ENCODE results near the gene TMEM151A.
"Not testable (repeated sequence)": the region's sequence is repeated elsewhere in the genome, so short reads cannot be mapped to it uniquely, and the experiment has no call there.

Gene TMEM151A

DNA sequence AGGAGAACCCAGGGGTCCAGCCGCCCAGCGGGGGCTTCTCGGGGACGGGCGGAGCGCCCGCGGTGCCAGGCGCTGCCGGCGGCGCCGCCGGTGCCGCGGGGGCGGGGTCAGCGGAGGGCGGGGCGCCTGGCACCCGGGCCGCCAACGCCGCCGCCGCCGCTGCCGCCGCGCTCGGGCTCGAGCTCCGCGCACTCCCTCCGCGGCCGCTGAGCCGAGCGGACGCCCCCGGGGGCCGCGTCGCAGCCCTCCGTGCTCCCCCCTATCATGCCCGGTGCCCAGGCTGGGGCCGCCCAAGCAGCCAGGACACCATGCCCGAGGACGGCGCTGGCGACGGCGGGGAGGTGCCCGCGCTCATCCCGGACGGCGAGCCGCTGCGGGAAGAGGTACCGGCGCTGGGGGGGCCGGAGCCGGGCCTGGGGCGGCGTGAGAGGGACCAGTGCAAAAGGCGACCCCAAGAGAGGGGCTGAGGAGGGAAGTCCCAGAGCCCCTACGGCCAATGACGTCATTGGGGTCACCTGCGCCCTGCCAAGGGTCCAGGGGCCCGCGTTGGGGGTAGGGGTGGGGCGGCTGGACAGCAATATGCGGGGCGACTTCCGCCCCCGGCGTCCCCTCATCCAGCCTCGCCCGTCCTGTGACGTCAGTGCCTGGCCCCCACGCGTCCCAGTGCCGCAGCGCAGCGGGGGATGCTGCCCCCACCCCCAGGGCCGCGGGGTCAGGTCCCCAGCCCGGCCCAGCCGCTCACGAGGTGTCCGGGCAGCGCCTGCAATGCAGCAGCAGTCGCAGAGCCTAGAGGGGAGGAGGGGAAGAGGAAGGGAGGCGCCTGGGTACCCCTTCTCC, at the start of gene TMEM151A:
TMEM151A (plus strand) TSS at position 189 of the 837 bp plus-strand sequence; CDS start at position 309, 120 bp downstream.
- peak; percentile 38 for DNase-seq (ENCODE audit: low spot score)

DNA sequence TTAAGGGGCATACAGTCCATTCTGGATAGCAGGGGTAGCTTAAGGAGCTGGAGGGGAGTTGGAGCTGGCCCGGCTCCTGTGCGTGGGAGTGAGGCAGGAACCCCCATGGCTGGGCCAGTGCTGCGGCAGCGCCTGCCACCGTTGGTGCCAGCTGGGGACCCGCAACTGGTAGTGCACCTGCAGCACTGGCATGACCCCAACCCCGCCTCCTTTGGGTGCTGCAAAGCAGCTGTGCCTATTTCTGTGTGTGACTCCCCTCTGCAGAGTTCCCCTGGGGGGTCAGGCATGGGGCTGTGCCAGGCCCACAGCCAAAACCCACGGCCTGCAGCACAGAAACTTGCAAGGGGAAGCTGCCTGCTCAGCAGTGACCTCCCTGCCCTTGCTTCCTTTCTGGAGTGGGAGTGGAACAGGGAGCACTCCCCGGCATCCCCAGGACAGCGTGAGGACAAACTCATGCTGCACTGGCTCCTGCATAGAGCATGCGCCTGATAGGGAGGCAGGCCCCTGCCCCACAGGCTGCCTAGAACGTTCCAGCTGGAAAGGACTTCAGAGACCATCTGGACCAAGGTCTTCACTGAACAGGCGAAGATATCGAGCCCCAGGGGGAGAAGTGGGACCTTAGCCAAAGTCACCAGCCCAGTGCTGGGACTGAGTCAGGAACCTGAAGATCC, 49.5 kb upstream of the TMEM151A start:
- no peak for DNase-seq (ENCODE audit: low spot score)

DNA sequence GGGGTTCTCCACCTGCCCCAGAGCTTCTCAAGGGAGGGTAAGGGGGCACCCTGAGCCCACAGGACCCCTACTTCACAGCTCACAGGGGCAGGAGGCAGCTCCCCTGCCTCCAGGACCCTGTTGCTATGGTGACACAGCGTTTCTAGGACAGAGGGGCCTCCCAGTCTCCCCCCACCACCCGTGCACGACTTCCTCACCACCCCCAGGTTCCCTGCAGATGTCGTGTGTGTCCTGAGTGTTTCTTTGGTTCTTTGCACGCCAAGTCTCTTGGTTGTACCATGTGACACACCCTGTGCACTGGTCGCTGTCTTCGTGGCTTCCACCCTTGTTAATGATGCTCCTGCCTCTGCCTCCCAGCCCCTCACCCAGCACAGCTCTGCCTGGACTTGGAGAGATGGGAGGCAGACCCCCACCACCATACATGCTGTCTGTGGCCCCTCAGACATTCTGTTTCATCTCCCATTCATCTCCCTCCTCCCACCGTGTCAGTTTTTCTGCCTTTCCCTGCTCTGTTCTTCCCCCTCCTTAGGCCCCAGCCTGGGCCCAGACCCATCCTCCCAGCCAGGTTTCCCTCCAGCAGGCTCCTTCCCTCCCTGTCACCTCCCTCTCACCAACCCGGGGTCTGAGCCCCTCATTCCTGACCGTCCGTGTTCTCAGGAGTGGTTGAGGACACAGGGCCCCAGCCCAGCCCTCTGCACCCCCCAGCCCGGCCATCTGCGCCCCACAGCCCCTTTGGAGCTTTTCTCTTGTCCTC, 47.7 kb upstream of the TMEM151A start:
- no peak for DNase-seq (ENCODE audit: low spot score)

DNA sequence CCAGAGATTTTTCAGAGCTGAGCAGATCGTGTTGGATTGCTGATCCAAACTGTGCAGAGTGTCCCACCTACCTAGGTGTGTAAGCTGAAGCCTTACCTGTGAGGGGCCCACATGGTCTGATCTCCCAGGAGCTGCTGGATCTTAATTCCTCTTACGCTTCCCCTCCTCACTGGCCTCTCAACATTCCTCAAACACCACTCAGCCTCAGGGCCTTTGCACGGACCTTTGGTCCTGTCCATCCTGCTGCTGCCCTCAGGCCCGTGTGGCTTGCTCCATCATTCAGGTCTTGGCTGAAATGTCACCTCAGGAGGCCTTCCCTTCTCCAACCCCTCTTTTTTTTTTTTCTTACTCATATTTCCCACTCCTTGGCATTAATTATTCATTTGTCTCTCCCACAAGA, 44.4 kb upstream of the TMEM151A start:
- no peak for DNase-seq (ENCODE audit: low spot score)

- DNase-seq (ENCODE audit: low spot score) = no peak
These were observed 43.9 kb upstream of the TMEM151A start for GRCh38 chr11:66247801-66248200.

DNA sequence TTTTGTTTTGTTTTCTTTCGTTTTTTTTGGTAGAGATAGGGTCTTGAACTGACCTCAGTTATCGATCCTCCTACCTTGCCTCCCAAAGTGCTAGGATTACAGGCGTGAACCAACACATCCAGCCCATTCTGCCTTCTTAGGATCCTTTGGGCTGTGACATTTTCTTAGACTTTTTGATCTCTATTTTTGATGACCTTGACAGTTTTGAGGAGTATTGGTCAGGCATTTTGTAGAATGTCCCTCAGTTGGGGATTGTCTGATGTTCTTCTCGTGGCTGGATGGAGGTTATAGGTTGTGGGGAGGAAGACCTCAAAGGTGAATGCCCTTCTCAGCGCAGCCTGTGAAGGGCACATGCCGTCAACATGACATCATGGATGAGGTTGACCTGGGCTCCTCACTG, 42.8 kb upstream of the TMEM151A start:
- DNase-seq (ENCODE audit: low spot score) = no peak

DNA sequence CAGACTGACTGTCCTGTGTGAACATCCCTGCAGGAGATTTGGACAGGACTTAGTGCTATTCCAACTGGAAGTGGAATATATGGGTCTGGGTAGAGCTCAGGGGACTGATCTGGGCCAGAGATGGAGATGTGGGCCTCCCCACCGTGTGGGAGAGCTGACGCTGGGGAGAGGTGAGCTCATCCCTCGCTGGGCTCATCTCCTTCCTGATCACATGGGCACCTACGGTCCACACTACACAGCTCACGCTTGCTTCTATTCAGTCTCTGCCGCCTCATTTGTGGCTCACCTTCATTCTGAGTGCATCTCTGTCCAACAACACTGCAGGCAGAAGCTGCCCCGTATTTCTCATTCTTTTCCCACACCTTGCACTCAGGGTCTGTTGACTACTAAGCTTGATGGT, 39.9 kb upstream of the TMEM151A start:
- no peak for DNase-seq (ENCODE audit: low spot score)

DNA sequence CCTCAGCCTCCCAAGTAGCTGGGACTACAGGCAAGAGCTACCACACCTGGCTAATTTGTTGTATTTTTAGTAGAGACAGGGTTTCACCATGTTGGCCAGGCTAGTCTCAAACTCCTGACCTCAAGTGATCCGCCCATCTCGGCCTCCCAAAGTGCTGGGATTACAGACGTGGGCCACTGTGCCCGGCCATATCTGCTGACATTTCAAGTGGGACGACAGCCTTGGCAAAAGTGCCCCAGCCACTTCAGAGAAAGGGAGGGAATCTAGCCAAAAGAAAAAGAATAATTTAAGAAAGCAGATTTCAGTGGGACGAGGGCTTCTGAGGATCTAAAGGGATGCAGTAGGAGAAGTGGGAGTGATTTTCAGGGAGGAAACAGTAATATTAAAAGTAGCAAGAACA, 38.6 kb upstream of the TMEM151A start:
- not testable (repeated sequence) for DNase-seq (ENCODE audit: low spot score)

GRCh38 chr11:66258473-66258893, 33.2 kb upstream of the TMEM151A start:
- DNase-seq (ENCODE audit: low spot score) = no peak

GRCh38 chr11:66259225-66259624, 32.5 kb upstream of the TMEM151A start:
- DNase-seq (ENCODE audit: low spot score) = no peak

- DNase-seq (ENCODE audit: low spot score) = no peak
These were observed 31.7 kb upstream of the TMEM151A start for GRCh38 chr11:66259956-66260355.

- no peak for DNase-seq (ENCODE audit: low spot score)
These were observed 30.1 kb upstream of the TMEM151A start for GRCh38 chr11:66261578-66261977.

DNA sequence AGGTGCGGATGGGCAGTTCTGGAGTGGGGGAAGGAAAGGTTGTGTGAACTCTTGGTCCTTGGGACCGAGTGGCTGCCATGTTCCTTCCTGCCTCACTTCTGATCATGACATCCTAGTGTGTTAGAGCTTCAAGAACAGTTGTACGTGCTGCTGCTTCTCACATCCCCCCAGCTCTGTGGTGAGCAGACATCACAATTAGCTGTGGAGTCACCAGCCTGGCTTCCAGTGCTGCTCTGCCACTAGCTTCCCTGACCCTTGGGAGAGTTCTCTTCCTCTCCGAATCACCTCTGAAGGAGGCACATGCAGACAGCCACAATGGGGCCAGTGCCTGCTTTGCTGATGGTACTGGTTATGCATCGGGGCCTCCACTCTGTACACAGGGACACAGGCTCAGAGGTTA, 29.5 kb upstream of the TMEM151A start:
- no peak for DNase-seq (ENCODE audit: low spot score)

DNA sequence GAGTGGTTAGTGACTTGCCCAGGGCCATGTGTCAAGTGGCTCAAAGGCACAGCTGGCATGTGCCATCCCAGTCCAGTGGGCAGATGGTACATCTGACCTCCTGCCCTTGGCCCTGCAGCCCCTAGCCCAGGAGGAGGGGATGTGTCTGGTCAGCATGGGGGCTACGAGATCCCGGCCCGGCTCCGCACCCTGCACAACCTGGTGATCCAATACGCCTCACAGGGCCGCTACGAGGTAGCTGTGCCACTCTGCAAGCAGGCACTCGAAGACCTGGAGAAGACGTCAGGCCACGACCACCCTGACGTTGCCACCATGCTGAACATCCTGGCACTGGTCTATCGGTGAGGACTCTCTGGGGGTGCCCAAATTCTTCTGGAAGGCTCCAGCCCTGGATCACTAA, 29.0 kb upstream of the TMEM151A start:
- DNase-seq (ENCODE audit: low spot score) = no peak

- no peak for DNase-seq (ENCODE audit: low spot score)
These were observed 28.5 kb upstream of the TMEM151A start for GRCh38 chr11:66263231-66263630.

DNA sequence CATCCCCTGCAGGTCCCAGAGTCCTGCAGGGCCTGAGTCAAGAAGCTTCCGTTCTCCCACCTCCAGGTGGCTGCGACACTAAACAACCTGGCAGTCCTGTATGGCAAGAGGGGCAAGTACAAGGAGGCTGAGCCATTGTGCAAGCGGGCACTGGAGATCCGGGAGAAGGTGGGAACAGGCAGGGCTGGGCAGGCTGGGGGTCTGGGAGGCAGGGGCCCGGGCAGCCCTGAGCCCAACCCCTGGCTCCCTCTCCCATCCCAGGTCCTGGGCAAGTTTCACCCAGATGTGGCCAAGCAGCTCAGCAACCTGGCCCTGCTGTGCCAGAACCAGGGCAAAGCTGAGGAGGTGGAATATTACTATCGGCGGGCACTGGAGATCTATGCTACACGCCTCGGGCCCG, 27.9 kb upstream of the TMEM151A start:
- DNase-seq (ENCODE audit: low spot score) = no peak

GRCh38 chr11:66264383-66264782, 27.3 kb upstream of the TMEM151A start:
- no peak for DNase-seq (ENCODE audit: low spot score)

DNA sequence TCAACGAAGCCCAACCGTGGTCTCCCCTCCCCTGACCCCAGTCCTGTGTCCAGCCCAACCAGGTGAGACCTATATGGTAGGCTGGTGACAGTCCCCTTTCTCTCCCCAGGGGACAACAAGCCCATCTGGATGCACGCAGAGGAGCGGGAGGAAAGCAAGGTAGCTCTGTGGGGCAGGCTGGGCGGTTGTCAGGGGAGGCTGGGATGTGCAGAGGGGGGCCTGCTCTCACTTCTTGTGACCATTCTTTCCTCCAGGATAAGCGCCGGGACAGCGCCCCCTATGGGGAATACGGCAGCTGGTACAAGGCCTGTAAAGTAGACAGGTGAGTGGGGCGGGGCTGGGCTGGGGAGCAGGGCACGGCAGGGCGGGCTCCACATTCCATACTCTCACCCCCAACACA, 26.8 kb upstream of the TMEM151A start:
- no peak for DNase-seq (ENCODE audit: low spot score)

DNA sequence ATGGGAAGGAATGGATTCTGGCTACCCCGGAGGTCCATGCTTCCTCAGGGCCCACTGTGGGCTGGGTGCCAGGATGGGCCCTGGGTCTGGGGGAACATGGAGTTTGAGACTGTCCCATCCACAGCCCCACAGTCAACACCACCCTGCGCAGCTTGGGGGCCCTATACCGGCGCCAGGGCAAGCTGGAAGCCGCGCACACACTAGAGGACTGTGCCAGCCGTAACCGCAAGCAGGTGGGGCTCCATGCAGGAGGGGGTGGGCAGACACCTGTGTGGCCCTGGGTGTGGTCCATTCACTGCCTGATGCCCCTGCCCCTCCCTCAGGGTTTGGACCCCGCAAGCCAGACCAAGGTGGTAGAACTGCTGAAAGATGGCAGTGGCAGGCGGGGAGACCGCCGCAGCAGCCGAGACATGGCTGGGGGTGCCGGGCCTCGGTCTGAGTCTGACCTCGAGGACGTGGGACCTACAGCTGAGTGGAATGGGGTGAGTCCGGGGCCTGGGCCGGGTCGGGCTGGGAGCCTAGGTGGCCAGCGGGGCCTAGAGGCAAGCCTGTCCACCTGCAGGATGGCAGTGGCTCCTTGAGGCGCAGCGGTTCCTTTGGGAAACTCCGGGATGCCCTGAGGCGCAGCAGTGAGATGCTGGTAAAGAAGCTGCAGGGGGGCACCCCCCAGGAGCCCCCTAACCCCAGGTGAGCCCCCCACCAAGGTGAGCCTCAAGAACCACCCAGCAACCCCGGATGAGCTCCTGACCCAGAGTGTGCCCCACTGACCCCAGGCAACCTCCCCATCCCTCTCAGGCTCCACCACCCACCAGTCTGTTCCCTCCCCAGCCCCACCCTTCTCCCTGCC, 25.9 kb upstream of the TMEM151A start:
- no peak for DNase-seq (ENCODE audit: low spot score)

DNA sequence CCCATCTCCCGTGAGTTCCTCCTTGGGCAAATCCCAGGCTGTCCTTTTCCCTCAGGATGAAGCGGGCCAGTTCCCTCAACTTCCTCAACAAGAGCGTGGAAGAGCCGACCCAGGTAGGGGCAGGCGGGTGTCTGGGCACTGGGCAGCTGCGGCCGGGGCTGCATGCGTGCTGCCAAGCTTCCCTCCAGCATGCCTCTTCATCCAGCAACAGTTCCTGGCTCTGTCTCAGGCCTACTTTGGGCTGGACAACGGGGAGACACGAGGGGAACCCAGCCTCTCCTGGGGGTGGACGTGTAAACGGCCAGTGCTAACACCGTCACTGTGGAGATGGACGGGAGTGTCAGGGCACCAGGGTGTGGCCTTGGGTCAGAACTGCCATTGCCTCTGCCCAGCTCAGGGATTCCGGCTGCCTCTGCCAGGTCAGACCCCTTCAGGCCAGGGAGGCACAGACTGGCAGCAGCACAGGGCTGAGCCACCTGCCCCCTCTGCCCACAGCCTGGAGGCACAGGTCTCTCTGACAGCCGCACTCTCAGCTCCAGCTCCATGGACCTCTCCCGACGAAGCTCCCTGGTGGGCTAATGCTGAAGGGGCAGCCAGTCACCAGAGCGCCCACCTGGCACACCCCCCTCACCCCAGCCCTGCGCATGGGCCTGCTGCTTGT, 25.2 kb upstream of the TMEM151A start:
- no peak for DNase-seq (ENCODE audit: low spot score)

- DNase-seq (ENCODE audit: low spot score) = no peak
These were observed 24.7 kb upstream of the TMEM151A start for GRCh38 chr11:66267039-66267378.
